Mammary epithelial cell (primary cell): Measurements from ENCODE around the gene C1orf226.

Experiments used
- EZH2 ChIP-seq: IDR thresholded peaks from 2 replicates; pipeline ENCODE4 v1.6.1; 2012; ENCODE audit warnings: low read length, inconsistent platforms, borderline replicate concordance
- TF ChIP-seq, protein P1 (sequence below), 2 donors: IDR thresholded peaks in 1 of 2; conservative IDR thresholded peaks in 1 of 2; 2 replicates each; pipeline ENCODE4 v1.5.1; 2011 to 2012; ENCODE audit warnings: inconsistent platforms in 2 of 2, low read length in 2 of 2, mild to moderate bottlenecking in 2 of 2, control low read depth in 1 of 2, low read depth in 1 of 2; ENCODE audit not compliant: insufficient read depth in 1 of 2; ENCODE audit errors: extremely low read depth in 1 of 2

DNA sequence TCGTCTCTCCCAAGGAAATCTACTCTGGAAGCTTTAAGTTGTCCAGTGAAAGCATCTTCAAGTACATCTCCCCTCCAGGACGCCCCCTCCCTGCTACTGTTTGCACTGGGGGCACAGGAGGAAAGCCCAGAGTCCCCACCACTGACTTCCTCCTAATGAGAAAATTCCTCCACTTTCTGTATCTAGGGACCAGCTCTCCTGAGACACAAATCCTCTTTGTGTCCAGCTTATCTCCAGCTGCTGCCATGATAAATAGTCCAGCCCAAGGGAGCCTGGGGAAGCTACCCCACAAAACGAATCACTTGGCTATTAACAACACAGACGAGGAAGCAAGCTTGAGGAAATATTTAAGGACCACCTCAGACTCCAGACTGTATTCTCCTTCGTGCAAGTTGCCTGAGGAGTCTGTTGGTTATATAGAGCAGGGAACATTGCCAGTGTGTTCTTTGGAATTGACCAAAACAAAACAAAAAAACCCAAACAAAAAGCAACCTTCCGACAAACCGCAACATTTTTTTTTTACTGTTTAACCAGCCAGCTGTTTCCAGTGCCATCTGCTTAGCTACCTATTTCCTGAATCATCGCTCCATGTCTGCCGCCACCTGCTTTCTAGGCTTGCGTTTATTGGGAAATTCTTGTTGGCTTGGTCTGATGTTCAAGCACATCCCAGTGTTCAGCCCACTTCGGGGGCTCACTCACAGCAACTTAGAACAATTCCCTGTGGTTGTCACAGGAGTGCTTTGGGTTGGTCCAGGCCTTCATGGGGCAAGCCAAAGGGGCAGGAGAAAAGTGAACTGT is 7.7 kb downstream of the C1orf226 start:
- TF ChIP-seq, protein P1, sequence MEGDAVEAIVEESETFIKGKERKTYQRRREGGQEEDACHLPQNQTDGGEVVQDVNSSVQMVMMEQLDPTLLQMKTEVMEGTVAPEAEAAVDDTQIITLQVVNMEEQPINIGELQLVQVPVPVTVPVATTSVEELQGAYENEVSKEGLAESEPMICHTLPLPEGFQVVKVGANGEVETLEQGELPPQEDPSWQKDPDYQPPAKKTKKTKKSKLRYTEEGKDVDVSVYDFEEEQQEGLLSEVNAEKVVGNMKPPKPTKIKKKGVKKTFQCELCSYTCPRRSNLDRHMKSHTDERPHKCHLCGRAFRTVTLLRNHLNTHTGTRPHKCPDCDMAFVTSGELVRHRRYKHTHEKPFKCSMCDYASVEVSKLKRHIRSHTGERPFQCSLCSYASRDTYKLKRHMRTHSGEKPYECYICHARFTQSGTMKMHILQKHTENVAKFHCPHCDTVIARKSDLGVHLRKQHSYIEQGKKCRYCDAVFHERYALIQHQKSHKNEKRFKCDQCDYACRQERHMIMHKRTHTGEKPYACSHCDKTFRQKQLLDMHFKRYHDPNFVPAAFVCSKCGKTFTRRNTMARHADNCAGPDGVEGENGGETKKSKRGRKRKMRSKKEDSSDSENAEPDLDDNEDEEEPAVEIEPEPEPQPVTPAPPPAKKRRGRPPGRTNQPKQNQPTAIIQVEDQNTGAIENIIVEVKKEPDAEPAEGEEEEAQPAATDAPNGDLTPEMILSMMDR (conservative IDR thresholded peaks at IDR 0.05 in 1 of 2, IDR thresholded peaks at IDR 0.05 in 1 of 2; ENCODE audit: extremely low read depth in 1 of 2, insufficient read depth in 1 of 2, low read depth in 1 of 2, low read length in 2 of 2) = no peak
- no peak for TF ChIP-seq EZH2
